Measurements from ENCODE around the gene ZNHIT2. TPM values are rescaled to one million over a fixed set of nuclear protein-coding genes. Genes with fewer than 3 reads are reported as not detected.

The ZNHIT2 gene
- total RNA-seq, 2 donors from 2014 or later = 32.7 to 37.8 TPM

DNA sequence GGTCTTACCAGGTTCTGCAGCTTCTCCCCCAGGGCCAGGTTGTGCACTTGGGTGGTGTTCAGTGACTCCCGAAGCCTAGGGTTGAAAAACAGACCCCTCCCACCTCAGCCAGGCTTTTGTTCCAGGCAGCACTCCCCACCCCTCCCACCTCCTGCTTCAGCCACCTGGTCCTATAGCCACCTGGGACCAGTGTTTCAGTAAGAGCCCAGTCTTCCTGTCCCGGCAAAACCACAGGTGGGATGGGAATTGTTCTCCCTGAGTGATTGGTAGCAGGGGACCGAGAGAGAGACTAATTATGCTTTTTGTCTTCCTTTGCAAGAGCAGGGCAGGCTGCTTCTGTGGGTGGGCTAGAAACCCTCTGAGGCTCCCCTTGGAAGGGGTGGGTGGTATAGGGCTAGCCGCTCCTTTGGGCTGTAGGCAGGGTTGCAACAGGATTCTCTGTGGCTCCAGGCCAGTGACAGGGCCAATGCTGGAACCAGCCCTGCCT, 50.7 kb downstream of the ZNHIT2 start:
- TF ChIP-seq POLR2A (IDR thresholded peaks at IDR 0.05) (no peak), POLR2AphosphoS5 (IDR thresholded peaks at IDR 0.05) (no peak)
- TF ChIP-seq, protein P1, sequence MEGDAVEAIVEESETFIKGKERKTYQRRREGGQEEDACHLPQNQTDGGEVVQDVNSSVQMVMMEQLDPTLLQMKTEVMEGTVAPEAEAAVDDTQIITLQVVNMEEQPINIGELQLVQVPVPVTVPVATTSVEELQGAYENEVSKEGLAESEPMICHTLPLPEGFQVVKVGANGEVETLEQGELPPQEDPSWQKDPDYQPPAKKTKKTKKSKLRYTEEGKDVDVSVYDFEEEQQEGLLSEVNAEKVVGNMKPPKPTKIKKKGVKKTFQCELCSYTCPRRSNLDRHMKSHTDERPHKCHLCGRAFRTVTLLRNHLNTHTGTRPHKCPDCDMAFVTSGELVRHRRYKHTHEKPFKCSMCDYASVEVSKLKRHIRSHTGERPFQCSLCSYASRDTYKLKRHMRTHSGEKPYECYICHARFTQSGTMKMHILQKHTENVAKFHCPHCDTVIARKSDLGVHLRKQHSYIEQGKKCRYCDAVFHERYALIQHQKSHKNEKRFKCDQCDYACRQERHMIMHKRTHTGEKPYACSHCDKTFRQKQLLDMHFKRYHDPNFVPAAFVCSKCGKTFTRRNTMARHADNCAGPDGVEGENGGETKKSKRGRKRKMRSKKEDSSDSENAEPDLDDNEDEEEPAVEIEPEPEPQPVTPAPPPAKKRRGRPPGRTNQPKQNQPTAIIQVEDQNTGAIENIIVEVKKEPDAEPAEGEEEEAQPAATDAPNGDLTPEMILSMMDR (IDR thresholded peaks at IDR 0.05) = no peak
- intact Hi-C loops (cut with DNase I) = no loop called here
- Histone ChIP-seq H3K36me3 (no peaks in the 10 kb centered on the region), H3K27ac (no peak overlapping the region), H3K9me3 (no peaks in the 10 kb centered on the region), H3K4me1 (replicated peaks) (no peaks in the 10 kb centered on the region), H3K4me3 (no peak overlapping the region), H3K27me3 (replicated peaks; ENCODE audit: insufficient read depth) (no peaks in the 10 kb centered on the region)
- 76% methylated on average over 4 of the region's 4 CpGs for WGBS
- DNase-seq (ENCODE audit: low spot score) = no peak

Small RNAs within 50 kb of the gene (microRNA-seq; reads per million reads assigned to microRNA genes)
- 0.67 reads per million for gene MIR6751

Small RNAs within 50 kb of the gene (small RNA-seq; reads per million reads assigned to genes)
- gene HIGD1AP10 = 0 reads per million in 2 donors
- gene PDCL2P2 = 0 reads per million in 2 donors
- 0 reads per million in 2 donors for gene RNU2-23P

Other genes with a start within 250 kb of the ZNHIT2 start
- 100 to 1,000 TPM in 1 of 2 donors, 10 to 100 TPM in 1; 38.8 to 104 TPM for gene EHD1, start 239.1 kb downstream of the ZNHIT2 start, total RNA-seq
- 10 to 100 TPM; 38.4 to 66.1 TPM for gene ATG2A, start 200.5 kb downstream of the ZNHIT2 start, total RNA-seq
- gene PPP2R5B, start 193.0 kb downstream of the ZNHIT2 start, total RNA-seq = 10 to 100 TPM; 14.1 to 32.6 TPM
- not detected for gene GPHA2, start 181.8 kb downstream of the ZNHIT2 start, total RNA-seq
- 1 to 10 TPM in 1 of 2 donors, not detected in 1; 7.4 TPM for gene MAJIN, start 145.6 kb downstream of the ZNHIT2 start, total RNA-seq
- 1 to 10 TPM; 1.5 TPM for gene BATF2, start 120.7 kb downstream of the ZNHIT2 start, total RNA-seq
- gene ARL2, start 103.5 kb downstream of the ZNHIT2 start, total RNA-seq = 100 to 1,000 TPM in 1 of 2 donors, 10 to 100 TPM in 1; 86.5 to 135 TPM
- 10 to 100 TPM; 23.4 to 25.2 TPM for gene SNX15, start 90.3 kb downstream of the ZNHIT2 start, total RNA-seq
- 10 to 100 TPM; 25.0 to 29.4 TPM for gene SAC3D1, start 76.5 kb downstream of the ZNHIT2 start, total RNA-seq
- gene NAALADL1, start 59.1 kb downstream of the ZNHIT2 start, total RNA-seq = 10 to 100 TPM in 1 of 2 donors, 1 to 10 TPM in 1; 8.5 to 15.6 TPM
- 10 to 100 TPM in 1 of 2 donors, 1 to 10 TPM in 1; 2.3 to 17.8 TPM for gene CDCA5, start 33.7 kb downstream of the ZNHIT2 start, total RNA-seq
- gene ZFPL1, start 33.5 kb downstream of the ZNHIT2 start, total RNA-seq = 10 to 100 TPM; 61.6 to 62.6 TPM
- gene VPS51, start 21.5 kb downstream of the ZNHIT2 start, total RNA-seq = 100 to 1,000 TPM; 323 to 542 TPM
- 100 to 1,000 TPM in 1 of 2 donors, 10 to 100 TPM in 1; 73.9 to 185 TPM for gene TM7SF2, start 5.8 kb downstream of the ZNHIT2 start, total RNA-seq
- gene FAU, start 4.4 kb upstream of the ZNHIT2 start, total RNA-seq = 100 to 1,000 TPM; 654 to 691 TPM
- 100 to 1,000 TPM in 1 of 2 donors, 10 to 100 TPM in 1; 99.9 to 113 TPM for gene MRPL49, start 4.6 kb upstream of the ZNHIT2 start, total RNA-seq
- gene SYVN1, start 16.8 kb upstream of the ZNHIT2 start, total RNA-seq = 100 to 1,000 TPM in 1 of 2 donors, 10 to 100 TPM in 1; 89.7 to 108 TPM
- gene SPDYC, start 52.5 kb upstream of the ZNHIT2 start, total RNA-seq = not detected
- gene CAPN1, start 64.2 kb upstream of the ZNHIT2 start, total RNA-seq = 100 to 1,000 TPM; 215 to 374 TPM
- gene POLA2, start 144.3 kb upstream of the ZNHIT2 start, total RNA-seq = 10 to 100 TPM; 21.6 to 25.9 TPM
- 1 to 10 TPM; 7.7 to 8.7 TPM for gene CDC42EP2, start 197.2 kb upstream of the ZNHIT2 start, total RNA-seq
- 10 to 100 TPM; 39.3 to 74.1 TPM for gene DPF2, start 216.2 kb upstream of the ZNHIT2 start, total RNA-seq
- 1 to 10 TPM in 1 of 2 donors, under 1 TPM in 1; 0.27 to 4.7 TPM for gene TIGD3, start 237.1 kb upstream of the ZNHIT2 start, total RNA-seq